ENCODE data around the gene DOK7.

GRCh38 chr4:3494462-3494871 is 31.4 kb downstream of the DOK7 start:
- TF ChIP-seq POLR2A (IDR thresholded peaks at IDR 0.05) (no peak), CTCF (IDR thresholded peaks at IDR 0.05) (no peak)
